PFSK-1 (cell line): ENCODE data around the gene STIP1.

ENCODE experiments used
- FOXP2 ChIP-seq: optimal IDR thresholded peaks from 2 replicates; pipeline ENCODE3; 2011; ENCODE audit warnings: borderline replicate concordance, control low read depth, inconsistent platforms; ENCODE audit not compliant: insufficient read depth; ENCODE audit errors: extremely low read length, extremely low read depth
- POLR2AphosphoS5 ChIP-seq: IDR thresholded peaks from 2 replicates; pipeline ENCODE4 v1.6.1; 2012; ENCODE audit warnings: low read depth, mild to moderate bottlenecking, control low read depth, low read length, moderate library complexity
- REST ChIP-seq, 2 experiments: IDR thresholded peaks; 2 replicates each; pipeline versions ENCODE4 v1.6.1 to v1.8.0; 2011 to 2012; ENCODE audit warnings: low read depth in 2 of 2, low read length in 2 of 2, control low read depth in 1 of 2, inconsistent platforms in 1 of 2, mild to moderate bottlenecking in 1 of 2, moderate library complexity in 1 of 2; ENCODE audit not compliant: insufficient read depth in 1 of 2
- SIN3A ChIP-seq: IDR thresholded peaks from 2 replicates; pipeline ENCODE4 v1.6.1; 2012; ENCODE audit warnings: mild to moderate bottlenecking, low read length, moderate library complexity, borderline replicate concordance; ENCODE audit not compliant: insufficient read depth
- TAF1 ChIP-seq: IDR thresholded peaks from 2 replicates; pipeline ENCODE4 v1.6.1; 2012; ENCODE audit warnings: low read length, control low read depth, borderline replicate concordance; ENCODE audit not compliant: insufficient read depth

The STIP1 gene

GRCh38 chr11:64231546-64231945 is 45.6 kb downstream of the STIP1 start:
- TF ChIP-seq FOXP2 (no peak), POLR2AphosphoS5 (no peak), TAF1 (no peak), REST (IDR thresholded peaks at IDR 0.05; ENCODE audit: insufficient read depth in 1 of 2, low read depth in 2 of 2, low read length in 2 of 2) (no peak), SIN3A (no peak)

- TF ChIP-seq REST (IDR thresholded peaks at IDR 0.05; ENCODE audit: insufficient read depth in 1 of 2, low read depth in 2 of 2, low read length in 2 of 2) = no peak
- TF ChIP-seq TAF1 = no peak
- TF ChIP-seq FOXP2 = no peak
- no peak for TF ChIP-seq POLR2AphosphoS5
- no peak for TF ChIP-seq SIN3A
Observed at GRCh38 chr11:64232182-64232966, 46.4 kb downstream of the STIP1 start.

DNA sequence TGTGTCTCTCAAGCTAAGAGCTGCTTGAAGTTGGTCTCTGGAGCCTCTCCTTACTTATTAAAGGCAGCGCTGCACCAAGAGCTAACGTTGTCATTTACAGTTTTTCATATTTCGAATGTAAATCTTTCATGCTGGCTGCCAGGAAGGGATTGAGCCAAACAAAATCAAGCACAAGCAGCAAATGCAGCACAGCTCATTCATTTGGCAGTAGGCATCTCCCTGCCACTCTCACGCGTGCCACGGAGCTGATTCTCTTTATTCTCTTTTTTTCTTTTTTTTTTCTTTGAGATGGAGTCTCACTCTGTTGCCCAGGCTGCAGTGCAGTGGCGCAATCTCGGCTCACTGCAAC is 47.0 kb downstream of the STIP1 start:
- TF ChIP-seq SIN3A = no peak
- no peak for TF ChIP-seq REST (IDR thresholded peaks at IDR 0.05; ENCODE audit: insufficient read depth in 1 of 2, low read depth in 2 of 2, low read length in 2 of 2)
- no peak for TF ChIP-seq FOXP2
- TF ChIP-seq TAF1 = no peak
- TF ChIP-seq POLR2AphosphoS5 = no peak

GRCh38 chr11:64233913-64234586 is 48.1 kb downstream of the STIP1 start, which contains the start of gene VEGFB:
Gene VEGFB (plus strand): TSS chr11:64234584. CDS start chr11:64234834, 250 bp downstream.
- TF ChIP-seq TAF1 = no peak

- TF ChIP-seq REST (IDR thresholded peaks at IDR 0.05; ENCODE audit: insufficient read depth in 1 of 2, low read depth in 2 of 2, low read length in 2 of 2) (no peak), SIN3A (peak; percentile 19; the same call in 1 of the 2 replicates)
Observed at GRCh38 chr11:64234647-64235379, 48.8 kb downstream of the STIP1 start.
